Transverse colon (tissue), 4 donors: ENCODE results near the gene REV1. TPM values are rescaled to one million over a fixed set of nuclear protein-coding genes. Genes with fewer than 3 reads are reported as not detected.

Source experiments
- DNase-seq: peaks from one replicate; pipeline ENCODE4 v3.0.0-alpha.2; 2019
- H3K27ac ChIP-seq, 4 donors: fragments of 200-600 bp; sonication (generic); 2 replicates each; pipeline ENCODE4 v1.5.1; 2016 to 2018; ENCODE audit warnings: inconsistent platforms in 4 of 4
- H3K27me3 ChIP-seq: fragments of 200-600 bp; sonication (generic); 2 replicates; pipeline ENCODE4 v1.5.1; 2017; ENCODE audit warnings: inconsistent platforms
- H3K36me3 ChIP-seq, 4 donors: fragments of 200-600 bp; sonication (generic); 2 replicates each; pipeline ENCODE4 v1.5.1; 2017 to 2019; ENCODE audit warnings: inconsistent platforms in 4 of 4
- H3K4me1 ChIP-seq, 4 donors: fragments of 200-600 bp; sonication (generic); 2 replicates each; pipeline ENCODE4 v1.5.1; 2017 to 2020; ENCODE audit warnings: inconsistent platforms in 4 of 4
- H3K4me3 ChIP-seq, 4 donors: fragments of 200-600 bp; sonication (generic); 1 replicate in 1 of 4; 2 replicates in 3 of 4; pipeline versions ENCODE4 v1.5.1 to v1.6.1; 2017 to 2019; ENCODE audit warnings: inconsistent platforms in 4 of 4
- H3K9me3 ChIP-seq, 2 donors: fragments of 200-600 bp; sonication (generic); 2 replicates each; pipeline ENCODE4 v1.5.1; 2017 to 2019; ENCODE audit warnings: inconsistent platforms in 2 of 2
- CTCF ChIP-seq, 5 experiments: fragments of 200-600 bp in 3 of 5; fragments of 450-650 bp in 2 of 5; sonication (generic) in 3 of 5; IDR thresholded peaks; 1 replicate in 2 of 5; 2 replicates in 3 of 5; pipeline ENCODE4 v1.5.1; 2016 to 2017; ENCODE audit warnings: antibody characterized with exemption in 5 of 5, inconsistent platforms in 3 of 5, mild to moderate bottlenecking in 2 of 5, moderate library complexity in 1 of 5
- EP300 ChIP-seq: sonication (generic); formaldehyde crosslinking; IDR thresholded peaks from one replicate; pipeline ENCODE4 v1.6.1; 2017; ENCODE audit warnings: antibody characterized with exemption, low read depth
- POLR2A ChIP-seq: fragments of 450-650 bp; IDR thresholded peaks from one replicate; pipeline ENCODE4 v1.6.1; 2016; ENCODE audit warnings: antibody characterized with exemption, mild to moderate bottlenecking, moderate library complexity
- POLR2AphosphoS5 ChIP-seq, 3 donors: sonication (generic); formaldehyde crosslinking; IDR thresholded peaks; one replicate each; pipeline ENCODE4 v1.6.1; 2016; ENCODE audit warnings: antibody characterized with exemption in 3 of 3
- WGBS, 2 donors: methylation state at CpG; one replicate each; pipeline ENCODE4 v1.1.5; 2018; ENCODE audit warnings: low coverage in 1 of 2; 5-methylcytosine and 5-hydroxymethylcytosine counted together
- in situ Hi-C, 4 donors: fragments of 200-750 bp; cut with MboI; loops; one replicate each; pipeline versions ENCODE4 v1.15.0 to v1.15.1; 2017; ENCODE audit warnings: low sequenced_read_pairs in 3 of 4, low pct_ligation_motif_present in 1 of 4, low pct_unique_long_range_greater_than_20kb in 1 of 4
- intact Hi-C: fragments of 100-400 bp; cut with DNase I; formaldehyde crosslinking; loops from one replicate; pipeline ENCODE4 v1.15.1; 2023; ENCODE audit warnings: low total_unique reads
- total RNA-seq, 4 donors: library from RNA; depleted of rRNA; stranded (reverse); fragments of >200 nt; gene quantifications; one replicate each; pipeline ENCODE4 v1.1.0, GENCODE V29; 2016

The REV1 gene
- total RNA-seq, 4 donors from 2014 or later, result 23.2 to 199 (median 73.5) TPM

- DNase-seq, result no peak
- no peak overlapping the region for H3K4me3 ChIP-seq
- H3K4me1 ChIP-seq, result no peaks in the 10 kb centered on the region
- TF ChIP-seq POLR2AphosphoS5 (IDR thresholded peaks at IDR 0.05) (no peak), CTCF (IDR thresholded peaks at IDR 0.05) (no peak), EP300 (no peak), POLR2A (no peak)
- intact Hi-C loops (no loop called here), in situ Hi-C loops (no loop called here)
- H3K9me3 ChIP-seq, result no peaks in the 10 kb centered on the region
- no peaks in the 10 kb centered on the region for H3K27me3 ChIP-seq
- H3K36me3 ChIP-seq, result peaks cover 0 to 39% (median 19%) of the 10 kb centered on the region in 4 donors
- no peak overlapping the region for H3K27ac ChIP-seq
- WGBS, 2 donors, result 87 to 93% methylated on average over 4 to 5 of the region's 5 CpGs
Observed at GRCh38 chr2:99404797-99405669, 84.8 kb downstream of the REV1 start.

GRCh38 chr2:99404039-99404796 lies 85.6 kb downstream of the REV1 start:
- no peak for DNase-seq
- TF ChIP-seq POLR2AphosphoS5 (IDR thresholded peaks at IDR 0.05), result no peak
- TF ChIP-seq POLR2A, result no peak
- TF ChIP-seq CTCF (IDR thresholded peaks at IDR 0.05), result no peak
- TF ChIP-seq EP300, result no peak
- H3K27me3 ChIP-seq, result no peaks in the 10 kb centered on the region
- 75 to 91% methylated on average over 2 to 8 of the region's 8 CpGs for WGBS, 2 donors
- H3K4me1 ChIP-seq, result no peaks in the 10 kb centered on the region
- no peaks in the 10 kb centered on the region for H3K9me3 ChIP-seq
- H3K27ac ChIP-seq, result no peak overlapping the region
- no peak overlapping the region for H3K4me3 ChIP-seq
- intact Hi-C loops (no loop called here), in situ Hi-C loops (no loop called here)
- peaks cover 0 to 46% (median 22%) of the 10 kb centered on the region in 4 donors for H3K36me3 ChIP-seq

- no peaks in the 10 kb centered on the region for H3K9me3 ChIP-seq
- H3K36me3 ChIP-seq, result peaks cover 0 to 53% (median 25%) of the 10 kb centered on the region in 4 donors
- 36 to 56% methylated on average over 2 to 4 of the region's 4 CpGs for WGBS, 2 donors
- in situ Hi-C loops, result no loop called here
- H3K27me3 ChIP-seq, result no peaks in the 10 kb centered on the region
- no peaks in the 10 kb centered on the region for H3K4me1 ChIP-seq
- intact Hi-C loops, result no loop called here
- TF ChIP-seq EP300 (no peak), POLR2AphosphoS5 (IDR thresholded peaks at IDR 0.05) (no peak), CTCF (IDR thresholded peaks at IDR 0.05) (no peak), POLR2A (no peak)
- H3K4me3 ChIP-seq, result no peak overlapping the region
- H3K27ac ChIP-seq, result no peak overlapping the region
- no peak for DNase-seq
Observed at GRCh38 chr2:99403524-99403923, 86.3 kb downstream of the REV1 start.

- Histone ChIP-seq H3K27ac (no peak overlapping the region), H3K36me3 (peaks cover 0 to 57% (median 27%) of the 10 kb centered on the region in 4 donors), H3K9me3 (no peaks in the 10 kb centered on the region), H3K4me3 (no peak overlapping the region), H3K4me1 (no peaks in the 10 kb centered on the region), H3K27me3 (no peaks in the 10 kb centered on the region)
- no peak for DNase-seq
- intact Hi-C loops, result no loop called here
- TF ChIP-seq POLR2A (no peak), CTCF (IDR thresholded peaks at IDR 0.05) (no peak), POLR2AphosphoS5 (IDR thresholded peaks at IDR 0.05) (no peak), EP300 (no peak)
- in situ Hi-C loops, result no loop called here
Observed at GRCh38 chr2:99403084-99403483, 86.7 kb downstream of the REV1 start.
